PFSK-1 (cell line): ENCODE measurements around the gene PLEKHN1.

Experiments
- FOXP2 ChIP-seq: optimal IDR thresholded peaks from 2 replicates; pipeline ENCODE3; 2011; ENCODE audit warnings: borderline replicate concordance, control low read depth, inconsistent platforms; ENCODE audit not compliant: insufficient read depth; ENCODE audit errors: extremely low read length, extremely low read depth
- POLR2AphosphoS5 ChIP-seq: IDR thresholded peaks from 2 replicates; pipeline ENCODE4 v1.6.1; 2012; ENCODE audit warnings: low read depth, mild to moderate bottlenecking, control low read depth, low read length, moderate library complexity
- SIN3A ChIP-seq: IDR thresholded peaks from 2 replicates; pipeline ENCODE4 v1.6.1; 2012; ENCODE audit warnings: mild to moderate bottlenecking, low read length, moderate library complexity, borderline replicate concordance; ENCODE audit not compliant: insufficient read depth
- TAF1 ChIP-seq: IDR thresholded peaks from 2 replicates; pipeline ENCODE4 v1.6.1; 2012; ENCODE audit warnings: low read length, control low read depth, borderline replicate concordance; ENCODE audit not compliant: insufficient read depth

GRCh38 chr1:917076-917459 lies 49.2 kb upstream of the PLEKHN1 start:
- no peak for TF ChIP-seq SIN3A
- TF ChIP-seq TAF1: no peak
- TF ChIP-seq FOXP2: no peak
- 0 out of 2 replicates have a peak, but pooled peaks have one; percentile 10 for TF ChIP-seq POLR2AphosphoS5
